Mesothelial cell of epicardium (in vitro differentiated cells): ENCODE data around the gene ZNHIT1. TPM values are rescaled to one million over a fixed set of nuclear protein-coding genes. Genes with fewer than 3 reads are reported as not detected.

Experiments
- DNase-seq, 2 experiments: peaks; one replicate each; pipeline ENCODE4 v3.0.0; 2021; ENCODE audit warnings: low spot score in 2 of 2; ENCODE audit not compliant: unreplicated experiment in 2 of 2
- H3K27ac Mint-ChIP-seq: 2 replicates; pipeline ENCODE4 v1.8.0; 2021; ENCODE audit warnings: mixed read lengths
- H3K27me3 Mint-ChIP-seq: 2 replicates; pipeline ENCODE4 v1.8.0; 2021; ENCODE audit warnings: low read depth, mixed read lengths
- H3K36me3 Mint-ChIP-seq: 2 replicates; pipeline ENCODE4 v1.8.0; 2021; ENCODE audit warnings: mixed read lengths
- H3K4me1 Mint-ChIP-seq: 2 replicates; pipeline ENCODE4 v1.8.0; 2021; ENCODE audit warnings: mixed read lengths
- H3K4me3 Mint-ChIP-seq: 2 replicates; pipeline ENCODE4 v1.8.0; 2021; ENCODE audit warnings: mild to moderate bottlenecking, moderate library complexity, mixed read lengths
- H3K9me3 Mint-ChIP-seq: 2 replicates; pipeline ENCODE4 v1.8.0; 2021; ENCODE audit warnings: mixed read lengths
- CTCF ChIP-seq: fragments of 200-600 bp; sonication (generic); IDR thresholded peaks from one replicate; pipeline ENCODE4 v1.5.0; 2021; ENCODE audit warnings: antibody characterized with exemption; ENCODE audit not compliant: unreplicated experiment
- total RNA-seq: library from RNA; stranded (reverse); gene quantifications from 3 replicates; pipeline ENCODE4 v1.2.1, GENCODE V29; 2021

Gene ZNHIT1
- total RNA-seq, 1 donor from 2014 or later = 54.9 TPM

- H3K9me3 Mint-ChIP-seq = no peaks in the 10 kb centered on the region
These were observed 16.1 kb downstream of the ZNHIT1 start for GRCh38 chr7:101233907-101234547.

GRCh38 chr7:101234636-101235035, 16.7 kb downstream of the ZNHIT1 start:
- peaks cover 5% of the 10 kb centered on the region for H3K36me3 Mint-ChIP-seq
- H3K4me1 Mint-ChIP-seq = peaks cover 32% of the 10 kb centered on the region
- H3K27ac Mint-ChIP-seq = no peak overlapping the region
- no peak for DNase-seq
- no peak for TF ChIP-seq CTCF
- no peak overlapping the region for H3K4me3 Mint-ChIP-seq
- no peaks in the 10 kb centered on the region for H3K9me3 Mint-ChIP-seq
- no peaks in the 10 kb centered on the region for H3K27me3 Mint-ChIP-seq

More at GRCh38 chr7:101233907-101234547, 16.1 kb downstream of the ZNHIT1 start:
- H3K27me3 Mint-ChIP-seq = no peaks in the 10 kb centered on the region
- DNase-seq = no peak
- peaks cover 5% of the 10 kb centered on the region for H3K36me3 Mint-ChIP-seq
- no peak for TF ChIP-seq CTCF
- peaks cover 27% of the 10 kb centered on the region for H3K4me1 Mint-ChIP-seq
- H3K27ac Mint-ChIP-seq = no peak overlapping the region
- H3K4me3 Mint-ChIP-seq = no peak overlapping the region

GRCh38 chr7:101235050-101235449, 17.1 kb downstream of the ZNHIT1 start:
- no peak for DNase-seq
- Mint-ChIP-seq H3K27me3 (no peaks in the 10 kb centered on the region), H3K9me3 (no peaks in the 10 kb centered on the region), H3K4me1 (peaks cover 32% of the 10 kb centered on the region), H3K27ac (no peak overlapping the region), H3K4me3 (no peak overlapping the region), H3K36me3 (peaks cover 5% of the 10 kb centered on the region)
- no peak for TF ChIP-seq CTCF

GRCh38 chr7:101235522-101235921, 17.6 kb downstream of the ZNHIT1 start:
- peaks cover 3% of the 10 kb centered on the region for H3K36me3 Mint-ChIP-seq
- no peaks in the 10 kb centered on the region for H3K9me3 Mint-ChIP-seq
- no peak for DNase-seq
- no peak overlapping the region for H3K27ac Mint-ChIP-seq
- no peak for TF ChIP-seq CTCF
- no peak overlapping the region for H3K4me3 Mint-ChIP-seq
- peaks cover 32% of the 10 kb centered on the region for H3K4me1 Mint-ChIP-seq
- no peaks in the 10 kb centered on the region for H3K27me3 Mint-ChIP-seq

- DNase-seq = no peak
- H3K9me3 Mint-ChIP-seq = no peaks in the 10 kb centered on the region
- H3K27ac Mint-ChIP-seq = no peak overlapping the region
- no peak overlapping the region for H3K4me3 Mint-ChIP-seq
- peaks cover 2% of the 10 kb centered on the region for H3K36me3 Mint-ChIP-seq
- peaks cover 32% of the 10 kb centered on the region for H3K4me1 Mint-ChIP-seq
- TF ChIP-seq CTCF = no peak
- no peaks in the 10 kb centered on the region for H3K27me3 Mint-ChIP-seq
These were observed 18.4 kb downstream of the ZNHIT1 start for GRCh38 chr7:101236292-101236835.
